K562 (cell line): ENCODE data around the gene SNX1. TPM values are rescaled to one million over a fixed set of nuclear protein-coding genes. Genes with fewer than 3 reads are reported as not detected.
A peak's percentile ranks its signal among the peaks of the same experiment; 100 is the strongest.

Experiments used
- BDP1 ChIP-seq: IDR thresholded peaks from 3 replicates; pipeline ENCODE4 v1.6.1; 2011; ENCODE audit not compliant: insufficient read length, insufficient read depth
- CHD1 ChIP-seq: fragments of 200-600 bp; sonication (generic); IDR thresholded peaks from one replicate; pipeline ENCODE4 v1.6.1; 2012; ENCODE audit warnings: mild to moderate bottlenecking, moderate library complexity, low read length, inconsistent platforms
- E2F8 ChIP-seq: fragments of 450-650 bp; IDR thresholded peaks from 2 replicates; pipeline ENCODE4 v1.7.1; 2018; ENCODE audit warnings: mild to moderate bottlenecking, low read depth; ENCODE audit not compliant: partially characterized antibody
- MCM5 ChIP-seq: fragments of 450-650 bp; IDR thresholded peaks from 2 replicates; pipeline ENCODE4 v1.6.1; 2016; ENCODE audit warnings: low read depth
- ZNF511 ChIP-seq: sonication (generic); formaldehyde crosslinking; IDR thresholded peaks from 2 replicates; pipeline ENCODE4 v1.8.0; 2022; ENCODE audit warnings: mild to moderate bottlenecking, missing genetic modification reagents
- polyA plus RNA-seq, 8 experiments: library from polyadenylated mRNA; depleted of rRNA in 4 of 8; stranded (reverse) in 5 of 8; unstranded in 3 of 8; fragments of >200 nt; fragmentation: Nextera tagmentation in 2 of 8; fragmentation: Illumina TruSeq in 1 of 8; extraction: Ambion mirVana in 2 of 8; extraction: Trizol in 1 of 8; gene quantifications; 2 replicates each; pipeline versions ENCODE4 v1.2.1 to v1.2.3, GENCODE V29; 2011 to 2014; ENCODE audit warnings: inconsistent platforms in 1 of 8, missing spikeins in 1 of 8
- total RNA-seq, 7 experiments: library from RNA; depleted of rRNA in 6 of 7; stranded (reverse); fragments of >200 nt in 6 of 7; fragmentation: Illumina TruSeq in 2 of 7; extraction: Trizol in 2 of 7; gene quantifications; 2 replicates each; pipeline versions ENCODE4 v1.2.1 to v1.2.3, GENCODE V29; 2011 to 2021; ENCODE audit warnings: low replicate concordance in 1 of 7

SNX1 gene
- total and polyA plus RNA-seq, 9 of the 15 experiments (the other 6 are each of a cell fraction or from before 2014, with no cell fraction given) = 11.0 to 105 (median 59.9) TPM

- no peak for TF ChIP-seq E2F8
- no peak for TF ChIP-seq MCM5
- TF ChIP-seq BDP1 = no peak
- TF ChIP-seq CHD1 = peak; percentile 79
- 0 out of 2 replicates have a peak, but pooled peaks have one; percentile 32 for TF ChIP-seq ZNF511 (CRISPR knock-in tag)
Measured at GRCh38 chr15:64162478-64162868, 66.7 kb downstream of the SNX1 start (continued).
